ENCODE results near the gene BNIP1.

DNA sequence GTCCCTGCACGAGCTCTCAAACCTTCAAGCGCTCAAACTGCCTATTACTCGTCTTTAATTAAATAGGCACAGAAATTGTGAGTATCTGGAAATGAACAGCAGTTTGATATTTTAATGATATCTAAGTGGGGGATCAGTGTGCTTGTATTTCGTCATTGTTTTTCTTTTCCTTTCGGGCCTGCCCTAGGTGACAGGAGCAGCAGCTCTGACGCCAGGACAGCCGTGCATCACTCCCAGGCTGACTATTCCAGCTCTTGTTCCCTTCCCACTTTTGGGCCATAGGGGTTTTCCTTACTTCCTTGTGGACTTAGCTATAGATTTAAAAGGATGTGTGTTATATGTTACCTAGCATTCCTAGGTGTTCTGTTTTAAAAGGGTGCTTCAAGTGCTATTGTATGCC is 9.5 kb downstream of the BNIP1 start:
- no peak for TF ChIP-seq CTCF (tag by site-specific recombination; IDR thresholded peaks at IDR 0.05)
- no peak for TF ChIP-seq ZNF670 (tag by site-specific recombination; IDR thresholded peaks at IDR 0.05; ENCODE audit: low read depth)
- TF ChIP-seq YY2 (tag by site-specific recombination; IDR thresholded peaks at IDR 0.05) = no peak
- no peak for TF ChIP-seq ELK4 (IDR thresholded peaks at IDR 0.05; ENCODE audit: borderline replicate concordance, low read depth, low read length)
- no peak for TF ChIP-seq ZNF24 (tag by site-specific recombination; IDR thresholded peaks at IDR 0.05)
- TF ChIP-seq ZNF510 (tag by site-specific recombination; IDR thresholded peaks at IDR 0.05; ENCODE audit: insufficient replicate concordance) = no peak

Data from HEK293 (cell line).